Memory B cell (primary cell): Measurements from ENCODE around the gene CD2.

Source experiments
- ATAC-seq: fragments of 150-1000 bp; cut with Tn5 transposase; 2 replicates; pipeline ENCODE4 v1.10.0; 2021; ENCODE audit warnings: low read depth, mild to moderate bottlenecking, moderate library complexity
- DNase-seq, 2 donors: peaks; one replicate each; pipeline ENCODE4 v3.0.0; 2022; ENCODE audit warnings: low spot score in 2 of 2
- H3K27ac Mint-ChIP-seq: one replicate; pipeline ENCODE4 v1.8.0; 2022; ENCODE audit warnings: mild to moderate bottlenecking, moderate library complexity, mixed read lengths
- H3K27me3 Mint-ChIP-seq: one replicate; pipeline ENCODE4 v1.8.0; 2022; ENCODE audit warnings: mixed read lengths
- H3K36me3 Mint-ChIP-seq: one replicate; pipeline ENCODE4 v1.8.0; 2022; ENCODE audit warnings: mild to moderate bottlenecking, mixed read lengths
- H3K4me1 Mint-ChIP-seq: one replicate; pipeline ENCODE4 v1.8.0; 2022; ENCODE audit warnings: mixed read lengths
- H3K4me3 Mint-ChIP-seq: one replicate; pipeline ENCODE4 v1.8.0; 2022; ENCODE audit warnings: mild to moderate bottlenecking, moderate library complexity, mixed read lengths
- H3K9me3 Mint-ChIP-seq: one replicate; pipeline ENCODE4 v1.8.0; 2022; ENCODE audit warnings: mixed read lengths

CD2 gene

GRCh38 chr1:116721451-116722007 lies 32.7 kb upstream of the CD2 start:
- H3K36me3 Mint-ChIP-seq: no peaks in the 10 kb centered on the region
- DNase-seq (no peak), ATAC-seq (no peak)
- no peak overlapping the region for H3K27ac Mint-ChIP-seq
- H3K27me3 Mint-ChIP-seq: peaks cover 3% of the 10 kb centered on the region
- no peaks in the 10 kb centered on the region for H3K9me3 Mint-ChIP-seq
- no peak overlapping the region for H3K4me3 Mint-ChIP-seq
- H3K4me1 Mint-ChIP-seq: peaks cover 3% of the 10 kb centered on the region

- Mint-ChIP-seq H3K27me3 (peaks cover 3% of the 10 kb centered on the region), H3K9me3 (no peaks in the 10 kb centered on the region), H3K36me3 (no peaks in the 10 kb centered on the region), H3K27ac (no peak overlapping the region), H3K4me1 (peaks cover 6% of the 10 kb centered on the region), H3K4me3 (no peak overlapping the region)
- no peak for DNase-seq
- ATAC-seq: no peak
Observed at GRCh38 chr1:116722016-116722838, 32.0 kb upstream of the CD2 start.

- DNase-seq (peak; percentile 45 to 53), ATAC-seq (peak; percentile 57)
- Mint-ChIP-seq H3K36me3 (no peaks in the 10 kb centered on the region), H3K9me3 (no peaks in the 10 kb centered on the region), H3K4me3 (no peak overlapping the region), H3K27ac (no peak overlapping the region), H3K27me3 (peaks cover 4% of the 10 kb centered on the region), H3K4me1 (peaks cover 6% of the 10 kb centered on the region)
Observed at GRCh38 chr1:116724765-116725375, 29.4 kb upstream of the CD2 start.

- DNase-seq (no peak), ATAC-seq (no peak)
- Mint-ChIP-seq H3K36me3 (no peaks in the 10 kb centered on the region), H3K4me1 (peaks cover 6% of the 10 kb centered on the region), H3K4me3 (no peak overlapping the region), H3K9me3 (no peaks in the 10 kb centered on the region), H3K27ac (no peak overlapping the region), H3K27me3 (peaks cover 4% of the 10 kb centered on the region)
Observed at GRCh38 chr1:116725798-116726197, 28.4 kb upstream of the CD2 start.

- Mint-ChIP-seq H3K27me3 (peaks cover 8% of the 10 kb centered on the region), H3K4me1 (peaks cover 6% of the 10 kb centered on the region), H3K36me3 (no peaks in the 10 kb centered on the region), H3K27ac (no peak overlapping the region), H3K4me3 (no peak overlapping the region), H3K9me3 (no peaks in the 10 kb centered on the region)
- ATAC-seq: no peak
- no peak for DNase-seq
Observed at GRCh38 chr1:116726872-116727820, 27.1 kb upstream of the CD2 start.

- Mint-ChIP-seq H3K4me1 (peaks cover 4% of the 10 kb centered on the region), H3K36me3 (no peaks in the 10 kb centered on the region), H3K27me3 (peaks cover 7% of the 10 kb centered on the region), H3K27ac (no peak overlapping the region), H3K9me3 (no peaks in the 10 kb centered on the region), H3K4me3 (no peak overlapping the region)
- ATAC-seq (no peak), DNase-seq (no peak)
Observed at GRCh38 chr1:116731439-116731838, 22.8 kb upstream of the CD2 start.

- DNase-seq (no peak), ATAC-seq (no peak)
- Mint-ChIP-seq H3K27ac (no peak overlapping the region), H3K9me3 (no peaks in the 10 kb centered on the region), H3K27me3 (peaks cover 7% of the 10 kb centered on the region), H3K4me1 (peaks cover 11% of the 10 kb centered on the region), H3K4me3 (no peak overlapping the region), H3K36me3 (no peaks in the 10 kb centered on the region)
Observed at GRCh38 chr1:116732726-116733125, 21.5 kb upstream of the CD2 start.

- Mint-ChIP-seq H3K4me1 (peaks cover 21% of the 10 kb centered on the region), H3K27me3 (peaks cover 7% of the 10 kb centered on the region), H3K27ac (no peak overlapping the region), H3K9me3 (no peaks in the 10 kb centered on the region), H3K36me3 (no peaks in the 10 kb centered on the region), H3K4me3 (no peak overlapping the region)
- ATAC-seq (no peak), DNase-seq (no peak)
Observed at GRCh38 chr1:116733476-116734365, 20.5 kb upstream of the CD2 start.

- peaks cover 5% of the 10 kb centered on the region for H3K27me3 Mint-ChIP-seq
- H3K4me1 Mint-ChIP-seq: peaks cover 29% of the 10 kb centered on the region
- H3K9me3 Mint-ChIP-seq: peaks cover 2% of the 10 kb centered on the region
- H3K27ac Mint-ChIP-seq: no peak overlapping the region
- DNase-seq (no peak), ATAC-seq (no peak)
- H3K4me3 Mint-ChIP-seq: no peak overlapping the region
- H3K36me3 Mint-ChIP-seq: peaks cover 2% of the 10 kb centered on the region
Observed at GRCh38 chr1:116735246-116735645, 19.0 kb upstream of the CD2 start.

GRCh38 chr1:116737020-116737854 lies 17.0 kb upstream of the CD2 start:
- no peaks in the 10 kb centered on the region for H3K27me3 Mint-ChIP-seq
- H3K27ac Mint-ChIP-seq: peak overlapping the region; percentile 96
- peak overlapping the region; percentile 50 for H3K4me3 Mint-ChIP-seq
- DNase-seq: peak; percentile 47 to 57
- H3K4me1 Mint-ChIP-seq: peaks cover 33% of the 10 kb centered on the region
- peaks cover 2% of the 10 kb centered on the region for H3K9me3 Mint-ChIP-seq
- H3K36me3 Mint-ChIP-seq: peaks cover 3% of the 10 kb centered on the region
- ATAC-seq: peak; percentile 59

- no peak for DNase-seq
- peaks cover 3% of the 10 kb centered on the region for H3K9me3 Mint-ChIP-seq
- no peak for ATAC-seq
- peaks cover 33% of the 10 kb centered on the region for H3K4me1 Mint-ChIP-seq
- peak overlapping the region; percentile 96 for H3K27ac Mint-ChIP-seq
- peak overlapping the region; percentile 50 for H3K4me3 Mint-ChIP-seq
- peaks cover 4% of the 10 kb centered on the region for H3K36me3 Mint-ChIP-seq
- H3K27me3 Mint-ChIP-seq: no peaks in the 10 kb centered on the region
Observed at GRCh38 chr1:116737855-116738321, 16.3 kb upstream of the CD2 start.

- peak; percentile 30 for DNase-seq
- H3K4me3 Mint-ChIP-seq: peak overlapping the region; percentile 45
Observed at GRCh38 chr1:116738673-116739370, 15.4 kb upstream of the CD2 start.

More at GRCh38 chr1:116738673-116739370, 15.4 kb upstream of the CD2 start:
- Mint-ChIP-seq H3K27me3 (no peaks in the 10 kb centered on the region), H3K4me1 (peaks cover 33% of the 10 kb centered on the region), H3K9me3 (peaks cover 6% of the 10 kb centered on the region), H3K27ac (peak overlapping the region; percentile 96), H3K36me3 (peaks cover 6% of the 10 kb centered on the region)
- peak; percentile 89 for ATAC-seq
